ENCODE data around the gene ADAMTS12. TPM values are rescaled to one million over a fixed set of nuclear protein-coding genes. Genes with fewer than 3 reads are reported as not detected.
A peak's percentile ranks its signal among the peaks of the same experiment; 100 is the strongest.
"Not testable (repeated sequence)": the region's sequence is repeated elsewhere in the genome, so short reads cannot be mapped to it uniquely, and the experiment has no call there.

Gene ADAMTS12
- polyA plus RNA-seq, 1 donor from 2014 or later = not detected

GRCh38 chr5:33887268-33887667 is 4.5 kb downstream of the ADAMTS12 start:
- H3K36me3 Mint-ChIP-seq = no peaks in the 10 kb centered on the region
- peaks cover 0 to 10% (median 0%) of the 10 kb centered on the region in 3 donors for H3K4me1 Mint-ChIP-seq
- no peak overlapping the region for H3K27ac Mint-ChIP-seq

GRCh38 chr5:33886283-33886682 is 5.5 kb downstream of the ADAMTS12 start:
- H3K9me3 Mint-ChIP-seq = peaks cover 0 to 2% (median 0%) of the 10 kb centered on the region in 3 donors
- H3K36me3 Mint-ChIP-seq = no peaks in the 10 kb centered on the region
- H3K27me3 Mint-ChIP-seq = peaks cover 28% of the 10 kb centered on the region
- H3K27ac Mint-ChIP-seq = no peak overlapping the region
- H3K4me3 Mint-ChIP-seq = no peak overlapping the region
- H3K4me1 Mint-ChIP-seq = peaks cover 0 to 6% (median 0%) of the 10 kb centered on the region in 3 donors

More at GRCh38 chr5:33887268-33887667, 4.5 kb downstream of the ADAMTS12 start:
- Mint-ChIP-seq H3K27me3 (peaks cover 36% of the 10 kb centered on the region), H3K9me3 (peaks cover 0 to 2% (median 0%) of the 10 kb centered on the region in 3 donors), H3K4me3 (no peak overlapping the region)

GRCh38 chr5:33885679-33886078 is 6.1 kb downstream of the ADAMTS12 start:
- H3K9me3 Mint-ChIP-seq = peaks cover 0 to 2% (median 0%) of the 10 kb centered on the region in 3 donors

GRCh38 chr5:33883482-33883881 is 8.3 kb downstream of the ADAMTS12 start:
- no peaks in the 10 kb centered on the region for H3K36me3 Mint-ChIP-seq
- peaks cover 14% of the 10 kb centered on the region for H3K27me3 Mint-ChIP-seq
- no peak overlapping the region for H3K4me3 Mint-ChIP-seq
- H3K9me3 Mint-ChIP-seq = peaks cover 0 to 2% (median 0%) of the 10 kb centered on the region in 3 donors
- H3K27ac Mint-ChIP-seq = no peak overlapping the region
- no peaks in the 10 kb centered on the region for H3K4me1 Mint-ChIP-seq

More at GRCh38 chr5:33885679-33886078, 6.1 kb downstream of the ADAMTS12 start:
- no peak overlapping the region for H3K27ac Mint-ChIP-seq
- no peak overlapping the region for H3K4me3 Mint-ChIP-seq
- no peaks in the 10 kb centered on the region for H3K36me3 Mint-ChIP-seq
- H3K27me3 Mint-ChIP-seq = peaks cover 22% of the 10 kb centered on the region
- H3K4me1 Mint-ChIP-seq = peaks cover 0 to under 1% (median 0%) of the 10 kb centered on the region in 3 donors

- Mint-ChIP-seq H3K27me3 (peaks cover 11% of the 10 kb centered on the region), H3K36me3 (no peaks in the 10 kb centered on the region), H3K4me3 (no peak overlapping the region), H3K9me3 (peaks cover 4 to 6% (median 4%) of the 10 kb centered on the region in 3 donors), H3K4me1 (no peaks in the 10 kb centered on the region), H3K27ac (no peak overlapping the region)
Observed at GRCh38 chr5:33880319-33880718, 11.5 kb downstream of the ADAMTS12 start.

GRCh38 chr5:33877449-33877848 is 14.3 kb downstream of the ADAMTS12 start:
- Mint-ChIP-seq H3K9me3 (peaks cover 2 to 8% (median 6%) of the 10 kb centered on the region in 3 donors), H3K4me3 (no peak overlapping the region), H3K4me1 (no peaks in the 10 kb centered on the region), H3K27ac (no peak overlapping the region), H3K27me3 (peaks cover 5% of the 10 kb centered on the region), H3K36me3 (no peaks in the 10 kb centered on the region)

GRCh38 chr5:33867241-33867640 is 24.5 kb downstream of the ADAMTS12 start:
- Mint-ChIP-seq H3K4me3 (no peak overlapping the region), H3K27ac (no peak overlapping the region), H3K27me3 (peaks cover 2% of the 10 kb centered on the region), H3K36me3 (no peaks in the 10 kb centered on the region), H3K9me3 (peaks cover 7 to 16% (median 15%) of the 10 kb centered on the region in 3 donors), H3K4me1 (no peaks in the 10 kb centered on the region)

GRCh38 chr5:33859177-33859576 is 32.6 kb downstream of the ADAMTS12 start:
- H3K27me3 Mint-ChIP-seq = peaks cover 14% of the 10 kb centered on the region
- not testable (repeated sequence) for H3K36me3 Mint-ChIP-seq, H3K27ac Mint-ChIP-seq, H3K9me3 Mint-ChIP-seq
- peak overlapping the region in 1 of 4 donors; percentile 38 for H3K4me3 Mint-ChIP-seq
- peaks cover 0 to 15% (median 8%) of the 10 kb centered on the region in 3 donors for H3K4me1 Mint-ChIP-seq

- Mint-ChIP-seq H3K4me3 (no peak overlapping the region), H3K4me1 (peaks cover 0 to 15% (median 8%) of the 10 kb centered on the region in 3 donors), H3K27me3 (peaks cover 14% of the 10 kb centered on the region), H3K27ac (no peak overlapping the region), H3K36me3 (peaks cover 2% of the 10 kb centered on the region), H3K9me3 (peaks cover 0 to 4% (median 0%) of the 10 kb centered on the region in 3 donors)
Observed at GRCh38 chr5:33857037-33857436, 34.8 kb downstream of the ADAMTS12 start.

- H3K27me3 Mint-ChIP-seq = peaks cover 15% of the 10 kb centered on the region
- H3K36me3 Mint-ChIP-seq = peaks cover 3% of the 10 kb centered on the region
- H3K4me3 Mint-ChIP-seq = no peak overlapping the region
- no peak overlapping the region for H3K27ac Mint-ChIP-seq
- no peaks in the 10 kb centered on the region for H3K9me3 Mint-ChIP-seq
- peaks cover 0 to 18% (median 9%) of the 10 kb centered on the region in 3 donors for H3K4me1 Mint-ChIP-seq
Observed at GRCh38 chr5:33855396-33855795, 36.4 kb downstream of the ADAMTS12 start.

GRCh38 chr5:33854733-33855151 is 37.0 kb downstream of the ADAMTS12 start:
- Mint-ChIP-seq H3K9me3 (no peaks in the 10 kb centered on the region), H3K27me3 (peaks cover 12% of the 10 kb centered on the region), H3K27ac (no peak overlapping the region), H3K4me1 (peaks cover 0 to 21% (median 11%) of the 10 kb centered on the region in 3 donors), H3K36me3 (peaks cover 3% of the 10 kb centered on the region), H3K4me3 (no peak overlapping the region)

GRCh38 chr5:33852837-33853236 is 39.0 kb downstream of the ADAMTS12 start:
- Mint-ChIP-seq H3K4me1 (peaks cover 5 to 19% (median 14%) of the 10 kb centered on the region in 3 donors), H3K9me3 (no peaks in the 10 kb centered on the region), H3K27me3 (peaks cover 9% of the 10 kb centered on the region), H3K4me3 (no peak overlapping the region), H3K36me3 (peaks cover 3% of the 10 kb centered on the region), H3K27ac (no peak overlapping the region)

GRCh38 chr5:33852319-33852718 is 39.5 kb downstream of the ADAMTS12 start:
- no peak overlapping the region for H3K4me3 Mint-ChIP-seq

GRCh38 chr5:33850100-33850594 is 41.6 kb downstream of the ADAMTS12 start:
- peak overlapping the region in 2 of 3 donors; percentile 17 to 59 for H3K27ac Mint-ChIP-seq
- H3K4me3 Mint-ChIP-seq = peak overlapping the region in 2 of 4 donors; percentile 0 to 21
- peaks cover 7% of the 10 kb centered on the region for H3K27me3 Mint-ChIP-seq
- H3K4me1 Mint-ChIP-seq = peaks cover 5 to 16% (median 9%) of the 10 kb centered on the region in 3 donors
- H3K36me3 Mint-ChIP-seq = peaks cover 3% of the 10 kb centered on the region
- H3K9me3 Mint-ChIP-seq = no peaks in the 10 kb centered on the region

More at GRCh38 chr5:33852319-33852718, 39.5 kb downstream of the ADAMTS12 start:
- H3K4me1 Mint-ChIP-seq = peaks cover 5 to 19% (median 14%) of the 10 kb centered on the region in 3 donors
- H3K9me3 Mint-ChIP-seq = no peaks in the 10 kb centered on the region
- H3K27ac Mint-ChIP-seq = no peak overlapping the region
- peaks cover 3% of the 10 kb centered on the region for H3K36me3 Mint-ChIP-seq
- H3K27me3 Mint-ChIP-seq = peaks cover 9% of the 10 kb centered on the region

GRCh38 chr5:33848554-33848953 is 43.2 kb downstream of the ADAMTS12 start:
- no peak overlapping the region for H3K27ac Mint-ChIP-seq
- H3K27me3 Mint-ChIP-seq = peaks cover 7% of the 10 kb centered on the region
- peaks cover 5 to 16% (median 9%) of the 10 kb centered on the region in 3 donors for H3K4me1 Mint-ChIP-seq
- peaks cover 0 to 3% (median 0%) of the 10 kb centered on the region in 3 donors for H3K9me3 Mint-ChIP-seq
- H3K4me3 Mint-ChIP-seq = no peak overlapping the region
- peaks cover 3% of the 10 kb centered on the region for H3K36me3 Mint-ChIP-seq

GRCh38 chr5:33846851-33847250 is 44.9 kb downstream of the ADAMTS12 start:
- H3K27me3 Mint-ChIP-seq = peaks cover 6% of the 10 kb centered on the region
- no peak overlapping the region for H3K4me3 Mint-ChIP-seq
- H3K27ac Mint-ChIP-seq = no peak overlapping the region
- H3K9me3 Mint-ChIP-seq = peaks cover 0 to 3% (median under 1%) of the 10 kb centered on the region in 3 donors
- H3K4me1 Mint-ChIP-seq = peaks cover 5 to 16% (median 9%) of the 10 kb centered on the region in 3 donors
- H3K36me3 Mint-ChIP-seq = peaks cover 1% of the 10 kb centered on the region
